ENCODE measurements around the gene LTB4R. TPM values are rescaled to one million over a fixed set of nuclear protein-coding genes. Genes with fewer than 3 reads are reported as not detected.

The LTB4R gene
- total RNA-seq, 1 donor from 2014 or later, result 5.3 TPM

DNA sequence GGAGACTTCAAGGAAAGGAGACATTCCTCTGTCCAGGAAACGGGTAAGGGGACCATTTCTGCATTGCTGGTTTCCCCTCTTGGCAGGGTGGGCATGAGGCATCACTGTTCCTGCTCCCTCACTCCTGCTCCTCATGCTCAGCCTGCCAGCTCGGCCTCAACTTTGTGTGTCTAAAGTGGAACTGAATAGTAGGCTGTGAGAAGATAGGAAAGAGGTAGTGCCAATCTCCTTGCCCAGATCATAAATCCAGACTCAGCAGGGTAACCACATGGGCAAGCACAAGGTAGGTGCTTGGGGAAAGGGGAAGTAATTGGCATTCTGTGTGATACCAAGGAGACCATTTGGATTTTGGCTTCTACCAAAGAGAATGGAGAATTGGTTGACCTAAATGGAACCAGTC, 2.6 kb downstream of the LTB4R start:
- no peaks in the 10 kb centered on the region for H3K36me3 Mint-ChIP-seq (ENCODE audit: low read depth)
- H3K27me3 Mint-ChIP-seq (ENCODE audit: low read depth), result peaks cover 18% of the 10 kb centered on the region

DNA sequence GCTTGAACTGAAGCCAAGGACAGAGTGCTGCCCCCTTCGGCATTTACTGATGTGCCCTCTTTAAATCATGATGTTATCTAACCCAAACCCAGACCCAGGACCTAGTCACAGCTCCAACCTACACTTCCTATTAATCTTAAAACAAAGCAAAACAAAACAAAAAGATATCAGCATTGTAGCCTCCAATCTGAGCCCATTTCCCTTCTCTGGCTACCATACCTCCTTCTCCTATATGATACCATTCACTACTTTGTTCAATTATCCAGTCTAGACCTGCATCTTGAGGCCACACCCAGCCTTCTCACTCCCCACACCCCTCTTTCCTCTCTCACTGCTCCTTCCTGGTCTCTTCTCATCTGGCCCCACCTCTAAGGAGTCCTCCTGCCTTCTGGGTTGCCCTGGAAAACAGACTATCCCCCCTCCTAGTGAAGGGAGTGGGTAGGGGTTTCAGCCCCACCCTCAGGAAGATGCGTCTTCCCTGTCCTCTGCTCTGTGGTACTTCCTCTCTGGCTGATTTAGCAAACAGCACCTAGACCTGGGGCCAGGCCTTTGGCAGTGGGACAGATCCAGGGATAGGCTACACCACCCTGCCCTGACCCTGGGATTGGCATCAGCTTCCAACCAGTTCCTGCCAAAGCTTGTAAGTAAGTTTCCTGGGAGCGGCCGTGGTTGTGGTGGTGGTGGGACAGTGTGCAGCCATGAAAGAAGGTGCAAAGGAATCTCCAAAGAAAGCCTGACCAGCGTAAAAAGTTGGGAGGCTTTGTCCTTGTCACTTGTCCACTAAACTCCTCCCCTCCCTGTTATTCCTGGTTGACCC, 3.3 kb downstream of the LTB4R start:
- Mint-ChIP-seq H3K9me3 (no peaks in the 10 kb centered on the region), H3K4me3 (no peak overlapping the region), H3K27ac (ENCODE audit: unreplicated experiment) (no peak overlapping the region), H3K4me1 (no peaks in the 10 kb centered on the region), H3K27me3 (ENCODE audit: low read depth) (peaks cover 25% of the 10 kb centered on the region), H3K36me3 (ENCODE audit: low read depth) (no peaks in the 10 kb centered on the region)
- no peak for DNase-seq (ENCODE audit: low read depth, low spot score)
- TF ChIP-seq, protein P1, sequence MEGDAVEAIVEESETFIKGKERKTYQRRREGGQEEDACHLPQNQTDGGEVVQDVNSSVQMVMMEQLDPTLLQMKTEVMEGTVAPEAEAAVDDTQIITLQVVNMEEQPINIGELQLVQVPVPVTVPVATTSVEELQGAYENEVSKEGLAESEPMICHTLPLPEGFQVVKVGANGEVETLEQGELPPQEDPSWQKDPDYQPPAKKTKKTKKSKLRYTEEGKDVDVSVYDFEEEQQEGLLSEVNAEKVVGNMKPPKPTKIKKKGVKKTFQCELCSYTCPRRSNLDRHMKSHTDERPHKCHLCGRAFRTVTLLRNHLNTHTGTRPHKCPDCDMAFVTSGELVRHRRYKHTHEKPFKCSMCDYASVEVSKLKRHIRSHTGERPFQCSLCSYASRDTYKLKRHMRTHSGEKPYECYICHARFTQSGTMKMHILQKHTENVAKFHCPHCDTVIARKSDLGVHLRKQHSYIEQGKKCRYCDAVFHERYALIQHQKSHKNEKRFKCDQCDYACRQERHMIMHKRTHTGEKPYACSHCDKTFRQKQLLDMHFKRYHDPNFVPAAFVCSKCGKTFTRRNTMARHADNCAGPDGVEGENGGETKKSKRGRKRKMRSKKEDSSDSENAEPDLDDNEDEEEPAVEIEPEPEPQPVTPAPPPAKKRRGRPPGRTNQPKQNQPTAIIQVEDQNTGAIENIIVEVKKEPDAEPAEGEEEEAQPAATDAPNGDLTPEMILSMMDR (conservative IDR thresholded peaks at IDR 0.05), result no peak

More for the DNA sequence above, 2.6 kb downstream of the LTB4R start:
- no peak overlapping the region for H3K4me3 Mint-ChIP-seq
- TF ChIP-seq, protein P1 (conservative IDR thresholded peaks at IDR 0.05), result no peak
- H3K9me3 Mint-ChIP-seq, result no peaks in the 10 kb centered on the region
- H3K27ac Mint-ChIP-seq (ENCODE audit: unreplicated experiment), result no peak overlapping the region
- no peaks in the 10 kb centered on the region for H3K4me1 Mint-ChIP-seq
- DNase-seq (ENCODE audit: low read depth, low spot score), result no peak

DNA sequence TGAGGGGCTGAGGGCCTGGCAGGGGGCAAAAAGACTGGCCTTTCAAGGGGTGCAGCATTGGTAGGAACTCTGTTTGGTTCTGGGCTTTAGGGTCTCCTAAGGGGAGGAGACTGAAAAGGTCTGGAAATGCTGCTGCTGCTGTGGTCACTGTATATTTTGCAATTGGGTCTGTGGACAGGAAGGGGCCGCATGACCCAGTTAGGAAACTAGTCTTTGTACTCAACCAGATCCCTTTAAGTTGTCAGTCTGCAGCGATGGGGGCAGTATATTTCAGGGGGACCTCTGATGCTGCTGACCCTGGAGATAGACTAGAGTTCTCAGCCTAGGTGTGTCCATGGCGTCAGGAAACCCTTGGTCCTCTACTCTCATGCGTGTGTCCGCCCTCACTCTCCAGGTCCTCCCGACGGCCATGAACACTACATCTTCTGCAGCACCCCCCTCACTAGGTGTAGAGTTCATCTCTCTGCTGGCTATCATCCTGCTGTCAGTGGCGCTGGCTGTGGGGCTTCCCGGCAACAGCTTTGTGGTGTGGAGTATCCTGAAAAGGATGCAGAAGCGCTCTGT, 4.0 kb downstream of the LTB4R start:
- DNase-seq (ENCODE audit: low read depth, low spot score), result no peak
- Mint-ChIP-seq H3K9me3 (no peaks in the 10 kb centered on the region), H3K27ac (ENCODE audit: unreplicated experiment) (no peak overlapping the region), H3K4me3 (peak overlapping the region; percentile 15), H3K4me1 (no peaks in the 10 kb centered on the region), H3K27me3 (ENCODE audit: low read depth) (peaks cover 33% of the 10 kb centered on the region), H3K36me3 (ENCODE audit: low read depth) (no peaks in the 10 kb centered on the region)
- TF ChIP-seq, protein P1 (conservative IDR thresholded peaks at IDR 0.05), result no peak

DNA sequence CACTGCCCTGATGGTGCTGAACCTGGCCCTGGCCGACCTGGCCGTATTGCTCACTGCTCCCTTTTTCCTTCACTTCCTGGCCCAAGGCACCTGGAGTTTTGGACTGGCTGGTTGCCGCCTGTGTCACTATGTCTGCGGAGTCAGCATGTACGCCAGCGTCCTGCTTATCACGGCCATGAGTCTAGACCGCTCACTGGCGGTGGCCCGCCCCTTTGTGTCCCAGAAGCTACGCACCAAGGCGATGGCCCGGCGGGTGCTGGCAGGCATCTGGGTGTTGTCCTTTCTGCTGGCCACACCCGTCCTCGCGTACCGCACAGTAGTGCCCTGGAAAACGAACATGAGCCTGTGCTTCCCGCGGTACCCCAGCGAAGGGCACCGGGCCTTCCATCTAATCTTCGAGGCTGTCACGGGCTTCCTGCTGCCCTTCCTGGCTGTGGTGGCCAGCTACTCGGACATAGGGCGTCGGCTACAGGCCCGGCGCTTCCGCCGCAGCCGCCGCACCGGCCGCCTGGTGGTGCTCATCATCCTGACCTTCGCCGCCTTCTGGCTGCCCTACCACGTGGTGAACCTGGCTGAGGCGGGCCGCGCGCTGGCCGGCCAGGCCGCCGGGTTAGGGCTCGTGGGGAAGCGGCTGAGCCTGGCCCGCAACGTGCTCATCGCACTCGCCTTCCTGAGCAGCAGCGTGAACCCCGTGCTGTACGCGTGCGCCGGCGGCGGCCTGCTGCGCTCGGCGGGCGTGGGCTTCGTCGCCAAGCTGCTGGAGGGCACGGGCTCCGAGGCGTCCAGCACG, 4.7 kb downstream of the LTB4R start:
- H3K4me3 Mint-ChIP-seq, result no peak overlapping the region
- H3K27me3 Mint-ChIP-seq (ENCODE audit: low read depth), result peaks cover 34% of the 10 kb centered on the region

DNA sequence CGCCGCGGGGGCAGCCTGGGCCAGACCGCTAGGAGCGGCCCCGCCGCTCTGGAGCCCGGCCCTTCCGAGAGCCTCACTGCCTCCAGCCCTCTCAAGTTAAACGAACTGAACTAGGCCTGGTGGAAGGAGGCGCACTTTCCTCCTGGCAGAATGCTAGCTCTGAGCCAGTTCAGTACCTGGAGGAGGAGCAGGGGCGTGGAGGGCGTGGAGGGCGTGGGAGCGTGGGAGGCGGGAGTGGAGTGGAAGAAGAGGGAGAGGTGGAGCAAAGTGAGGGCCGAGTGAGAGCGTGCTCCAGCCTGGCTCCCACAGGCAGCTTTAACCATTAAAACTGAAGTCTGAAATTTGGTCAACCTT, 5.3 kb downstream of the LTB4R start:
- no peaks in the 10 kb centered on the region for H3K9me3 Mint-ChIP-seq
- DNase-seq (ENCODE audit: low read depth, low spot score), result no peak
- H3K27ac Mint-ChIP-seq (ENCODE audit: unreplicated experiment), result no peak overlapping the region
- peaks cover 1% of the 10 kb centered on the region for H3K4me1 Mint-ChIP-seq
- TF ChIP-seq, protein P1 (conservative IDR thresholded peaks at IDR 0.05), result no peak
- H3K4me3 Mint-ChIP-seq, result no peak overlapping the region
- no peaks in the 10 kb centered on the region for H3K36me3 Mint-ChIP-seq (ENCODE audit: low read depth)
- H3K27me3 Mint-ChIP-seq (ENCODE audit: low read depth), result peaks cover 35% of the 10 kb centered on the region

More for the DNA sequence above, 4.7 kb downstream of the LTB4R start:
- TF ChIP-seq, protein P1 (conservative IDR thresholded peaks at IDR 0.05), result no peak
- DNase-seq (ENCODE audit: low read depth, low spot score), result no peak
- no peaks in the 10 kb centered on the region for H3K4me1 Mint-ChIP-seq
- no peaks in the 10 kb centered on the region for H3K36me3 Mint-ChIP-seq (ENCODE audit: low read depth)
- no peak overlapping the region for H3K27ac Mint-ChIP-seq (ENCODE audit: unreplicated experiment)
- H3K9me3 Mint-ChIP-seq, result no peaks in the 10 kb centered on the region
